ENCODE data around the gene RUFY1. TPM values are rescaled to one million over a fixed set of nuclear protein-coding genes. Genes with fewer than 3 reads are reported as not detected.
"Not testable (repeated sequence)": the region's sequence is repeated elsewhere in the genome, so short reads cannot be mapped to it uniquely, and the experiment has no call there.

The RUFY1 gene
- total RNA-seq, 2 donors from 2014 or later, result 56.2 to 86.3 TPM

GRCh38 chr5:179641745-179642144, 91.4 kb downstream of the RUFY1 start:
- H3K4me1 ChIP-seq (ENCODE audit: control insufficient read depth in 1 of 2, low read depth in 2 of 2); H3K27me3 ChIP-seq (replicated peaks; ENCODE audit: insufficient read depth); H3K27ac ChIP-seq; H3K4me3 ChIP-seq; H3K36me3 ChIP-seq; ATAC-seq (ENCODE audit: insufficient number of reproducible peaks, low FRiP score, low read depth); DNase-seq (ENCODE audit: low spot score); H3K9me3 ChIP-seq: not testable (repeated sequence)

GRCh38 chr5:179642626-179643025, 92.3 kb downstream of the RUFY1 start:
- not testable (repeated sequence) for ATAC-seq (ENCODE audit: insufficient number of reproducible peaks, low FRiP score, low read depth); H3K27ac ChIP-seq; H3K4me3 ChIP-seq; H3K4me1 ChIP-seq (ENCODE audit: control insufficient read depth in 1 of 2, low read depth in 2 of 2); H3K27me3 ChIP-seq (replicated peaks; ENCODE audit: insufficient read depth); H3K9me3 ChIP-seq; DNase-seq (ENCODE audit: low spot score); H3K36me3 ChIP-seq

GRCh38 chr5:179643141-179643920, 93.0 kb downstream of the RUFY1 start:
- H3K27me3 ChIP-seq (replicated peaks; ENCODE audit: insufficient read depth); H3K27ac ChIP-seq; H3K4me1 ChIP-seq (ENCODE audit: control insufficient read depth in 1 of 2, low read depth in 2 of 2); H3K9me3 ChIP-seq; DNase-seq (ENCODE audit: low spot score); ATAC-seq (ENCODE audit: insufficient number of reproducible peaks, low FRiP score, low read depth); H3K36me3 ChIP-seq; H3K4me3 ChIP-seq: not testable (repeated sequence)

- not testable (repeated sequence) for H3K9me3 ChIP-seq; DNase-seq (ENCODE audit: low spot score); H3K27me3 ChIP-seq (replicated peaks; ENCODE audit: insufficient read depth); H3K36me3 ChIP-seq; H3K4me3 ChIP-seq; H3K27ac ChIP-seq; H3K4me1 ChIP-seq (ENCODE audit: control insufficient read depth in 1 of 2, low read depth in 2 of 2); ATAC-seq (ENCODE audit: insufficient number of reproducible peaks, low FRiP score, low read depth)
Measured at GRCh38 chr5:179644766-179645165, 94.4 kb downstream of the RUFY1 start.

GRCh38 chr5:179648410-179648809, 98.1 kb downstream of the RUFY1 start:
- no peak for TF ChIP-seq CTCF (IDR thresholded peaks at IDR 0.05)
- Histone ChIP-seq H3K4me3 (no peak overlapping the region), H3K9me3 (no peaks in the 10 kb centered on the region), H3K27ac (no peak overlapping the region), H3K36me3 (no peaks in the 10 kb centered on the region), H3K27me3 (replicated peaks; ENCODE audit: insufficient read depth) (no peaks in the 10 kb centered on the region), H3K4me1 (ENCODE audit: control insufficient read depth in 1 of 2, low read depth in 2 of 2) (no peaks in the 10 kb centered on the region)
- no peak for ATAC-seq (ENCODE audit: insufficient number of reproducible peaks, low FRiP score, low read depth)
- DNase-seq (ENCODE audit: low spot score), result no peak

- H3K4me1 ChIP-seq (ENCODE audit: control insufficient read depth in 1 of 2, low read depth in 2 of 2); ATAC-seq (ENCODE audit: insufficient number of reproducible peaks, low FRiP score, low read depth); DNase-seq (ENCODE audit: low spot score); H3K27me3 ChIP-seq (replicated peaks; ENCODE audit: insufficient read depth); H3K9me3 ChIP-seq; H3K4me3 ChIP-seq; H3K36me3 ChIP-seq; H3K27ac ChIP-seq: not testable (repeated sequence)
Measured at GRCh38 chr5:179649166-179649703, 98.9 kb downstream of the RUFY1 start.

- not testable (repeated sequence) for H3K27me3 ChIP-seq (replicated peaks; ENCODE audit: insufficient read depth); ATAC-seq (ENCODE audit: insufficient number of reproducible peaks, low FRiP score, low read depth); H3K9me3 ChIP-seq; DNase-seq (ENCODE audit: low spot score); H3K4me3 ChIP-seq; H3K27ac ChIP-seq; H3K36me3 ChIP-seq; H3K4me1 ChIP-seq (ENCODE audit: control insufficient read depth in 1 of 2, low read depth in 2 of 2)
Measured at GRCh38 chr5:179650245-179650644, 99.9 kb downstream of the RUFY1 start.

- not testable (repeated sequence) for H3K4me3 ChIP-seq; H3K4me1 ChIP-seq (ENCODE audit: control insufficient read depth in 1 of 2, low read depth in 2 of 2); H3K9me3 ChIP-seq; DNase-seq (ENCODE audit: low spot score); H3K27me3 ChIP-seq (replicated peaks; ENCODE audit: insufficient read depth); H3K36me3 ChIP-seq; H3K27ac ChIP-seq; ATAC-seq (ENCODE audit: insufficient number of reproducible peaks, low FRiP score, low read depth)
Measured at GRCh38 chr5:179653135-179653534, 102.8 kb downstream of the RUFY1 start.

GRCh38 chr5:179657302-179658178, 107.2 kb downstream of the RUFY1 start:
- H3K36me3 ChIP-seq; H3K27ac ChIP-seq; DNase-seq (ENCODE audit: low spot score); H3K27me3 ChIP-seq (replicated peaks; ENCODE audit: insufficient read depth); H3K4me3 ChIP-seq; H3K9me3 ChIP-seq; H3K4me1 ChIP-seq (ENCODE audit: control insufficient read depth in 1 of 2, low read depth in 2 of 2): not testable (repeated sequence)
- peak; percentile 92 for ATAC-seq (ENCODE audit: insufficient number of reproducible peaks, low FRiP score, low read depth)

- not testable (repeated sequence) for ATAC-seq (ENCODE audit: insufficient number of reproducible peaks, low FRiP score, low read depth); H3K9me3 ChIP-seq; DNase-seq (ENCODE audit: low spot score); H3K4me1 ChIP-seq (ENCODE audit: control insufficient read depth in 1 of 2, low read depth in 2 of 2); H3K27me3 ChIP-seq (replicated peaks; ENCODE audit: insufficient read depth); H3K36me3 ChIP-seq
- Histone ChIP-seq H3K27ac (peak overlapping the region in 1 of 2 donors; percentile 53), H3K4me3 (peak overlapping the region; percentile 76)
Measured at GRCh38 chr5:179658179-179658856, 108.0 kb downstream of the RUFY1 start.
